ENCODE measurements around the gene ZNF512B.
"Not testable (repeated sequence)": the region's sequence is repeated elsewhere in the genome, so short reads cannot be mapped to it uniquely, and the experiment has no call there.

ZNF512B gene

DNA sequence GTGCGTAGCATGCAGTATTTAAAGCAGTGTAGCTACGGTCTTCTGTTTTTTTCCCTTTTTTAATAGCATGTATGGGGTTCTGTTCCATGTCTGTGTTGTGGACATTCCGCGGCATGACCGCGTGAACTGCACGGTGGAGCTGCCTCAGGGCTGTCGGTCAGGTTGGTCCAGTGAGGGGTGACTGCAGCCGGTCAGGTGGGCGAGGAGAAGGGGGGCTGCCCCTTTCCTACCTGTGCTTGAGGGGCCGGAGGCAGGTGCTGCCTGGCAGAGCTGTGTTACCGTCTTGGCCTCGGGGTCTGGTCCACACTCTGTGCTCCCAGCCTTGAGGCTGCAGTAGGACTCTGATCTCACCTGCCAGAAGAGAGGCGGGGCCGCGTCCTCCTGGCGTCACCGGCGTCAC lies 38.0 kb downstream of the ZNF512B start:
- H2AFZ ChIP-seq (ENCODE audit: low read length) = no peak overlapping the region
- no peaks in the 10 kb centered on the region for H4K20me1 ChIP-seq (ENCODE audit: insufficient read depth, low read length)
- H3F3A ChIP-seq (ENCODE audit: insufficient read depth, low read length) = no peaks in the 10 kb centered on the region
- H3K9ac ChIP-seq (ENCODE audit: low read length) = no peak overlapping the region
- no peak overlapping the region for H3K27ac ChIP-seq (ENCODE audit: low read depth, low read length, poor library complexity, severe bottlenecking)
- H3K36me3 ChIP-seq (ENCODE audit: insufficient read depth, low read length) = peaks cover 87% of the 10 kb centered on the region
- no peak overlapping the region for H3K4me3 ChIP-seq (ENCODE audit: low read depth, low read length, poor library complexity, severe bottlenecking)
- no peaks in the 10 kb centered on the region for H3K27me3 ChIP-seq (ENCODE audit: insufficient read depth, low read length)
- no peak overlapping the region for H3K4me2 ChIP-seq (ENCODE audit: low read length)
- no peaks in the 10 kb centered on the region for H3K79me2 ChIP-seq (ENCODE audit: insufficient read depth, low read length)
- no peaks in the 10 kb centered on the region for H3K9me2 ChIP-seq (ENCODE audit: low read depth, low read length)
- no peaks in the 10 kb centered on the region for H3K9me3 ChIP-seq (ENCODE audit: low read length)
- TF ChIP-seq EZH2 (IDR thresholded peaks at IDR 0.05; ENCODE audit: borderline replicate concordance, low read length) = no peak
- no peaks in the 10 kb centered on the region for H3K4me1 ChIP-seq (ENCODE audit: insufficient read depth, low read length, severe bottlenecking)

DNA sequence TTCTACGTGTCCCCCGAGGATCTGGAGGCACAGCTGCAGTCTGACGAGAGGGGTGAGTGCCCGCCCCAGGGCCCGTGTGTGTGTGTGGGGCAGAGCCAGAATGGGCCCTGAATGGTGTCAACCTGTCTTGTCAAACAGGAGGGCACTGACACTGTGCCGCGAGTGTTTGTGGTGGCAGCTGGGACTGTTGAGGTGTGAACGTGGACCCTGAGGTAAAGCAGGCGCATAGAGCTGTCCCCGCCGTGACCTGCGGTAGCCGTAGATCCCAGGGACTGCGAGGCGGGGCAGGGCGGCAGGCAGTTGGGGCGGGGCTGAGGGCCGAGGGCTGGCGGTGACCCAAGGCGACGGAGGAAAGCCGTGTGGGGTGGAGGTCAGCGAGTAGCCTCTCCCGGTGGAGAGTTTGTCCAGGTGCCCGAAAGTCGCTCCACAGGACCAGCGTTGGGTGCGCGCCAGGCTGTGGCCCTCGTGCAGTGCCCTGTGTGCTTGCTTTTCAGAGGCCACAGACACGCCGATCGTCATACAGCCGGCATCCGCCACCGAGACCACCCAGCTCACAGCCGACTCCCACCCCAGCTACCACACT lies 38.7 kb downstream of the ZNF512B start:
- H3K9me2 ChIP-seq (ENCODE audit: low read depth, low read length) = no peaks in the 10 kb centered on the region
- H2AFZ ChIP-seq (ENCODE audit: low read length) = no peak overlapping the region
- no peak overlapping the region for H3K9ac ChIP-seq (ENCODE audit: low read length)
- H3K27me3 ChIP-seq (ENCODE audit: insufficient read depth, low read length) = no peaks in the 10 kb centered on the region
- H3K79me2 ChIP-seq (ENCODE audit: insufficient read depth, low read length) = no peaks in the 10 kb centered on the region
- H3K36me3 ChIP-seq (ENCODE audit: insufficient read depth, low read length) = peaks cover 89% of the 10 kb centered on the region
- H3K4me2 ChIP-seq (ENCODE audit: low read length) = no peak overlapping the region
- H3K4me1 ChIP-seq (ENCODE audit: insufficient read depth, low read length, severe bottlenecking) = no peaks in the 10 kb centered on the region
- H3K9me3 ChIP-seq (ENCODE audit: low read length) = no peaks in the 10 kb centered on the region
- H3K27ac ChIP-seq (ENCODE audit: low read depth, low read length, poor library complexity, severe bottlenecking) = no peak overlapping the region
- no peaks in the 10 kb centered on the region for H4K20me1 ChIP-seq (ENCODE audit: insufficient read depth, low read length)
- no peak for TF ChIP-seq EZH2 (IDR thresholded peaks at IDR 0.05; ENCODE audit: borderline replicate concordance, low read length)
- TF ChIP-seq, protein P1, sequence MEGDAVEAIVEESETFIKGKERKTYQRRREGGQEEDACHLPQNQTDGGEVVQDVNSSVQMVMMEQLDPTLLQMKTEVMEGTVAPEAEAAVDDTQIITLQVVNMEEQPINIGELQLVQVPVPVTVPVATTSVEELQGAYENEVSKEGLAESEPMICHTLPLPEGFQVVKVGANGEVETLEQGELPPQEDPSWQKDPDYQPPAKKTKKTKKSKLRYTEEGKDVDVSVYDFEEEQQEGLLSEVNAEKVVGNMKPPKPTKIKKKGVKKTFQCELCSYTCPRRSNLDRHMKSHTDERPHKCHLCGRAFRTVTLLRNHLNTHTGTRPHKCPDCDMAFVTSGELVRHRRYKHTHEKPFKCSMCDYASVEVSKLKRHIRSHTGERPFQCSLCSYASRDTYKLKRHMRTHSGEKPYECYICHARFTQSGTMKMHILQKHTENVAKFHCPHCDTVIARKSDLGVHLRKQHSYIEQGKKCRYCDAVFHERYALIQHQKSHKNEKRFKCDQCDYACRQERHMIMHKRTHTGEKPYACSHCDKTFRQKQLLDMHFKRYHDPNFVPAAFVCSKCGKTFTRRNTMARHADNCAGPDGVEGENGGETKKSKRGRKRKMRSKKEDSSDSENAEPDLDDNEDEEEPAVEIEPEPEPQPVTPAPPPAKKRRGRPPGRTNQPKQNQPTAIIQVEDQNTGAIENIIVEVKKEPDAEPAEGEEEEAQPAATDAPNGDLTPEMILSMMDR (IDR thresholded peaks at IDR 0.05; ENCODE audit: low read length) = no peak
- H3K4me3 ChIP-seq (ENCODE audit: low read depth, low read length, poor library complexity, severe bottlenecking) = no peak overlapping the region
- no peaks in the 10 kb centered on the region for H3F3A ChIP-seq (ENCODE audit: insufficient read depth, low read length)

GRCh38 chr20:63929473-63929883 lies 40.3 kb downstream of the ZNF512B start:
- peaks cover 76% of the 10 kb centered on the region for H3K36me3 ChIP-seq (ENCODE audit: insufficient read depth, low read length)
- H3K9ac ChIP-seq (ENCODE audit: low read length); H4K20me1 ChIP-seq (ENCODE audit: insufficient read depth, low read length); H3F3A ChIP-seq (ENCODE audit: insufficient read depth, low read length); H3K4me1 ChIP-seq (ENCODE audit: insufficient read depth, low read length, severe bottlenecking); H2AFZ ChIP-seq (ENCODE audit: low read length); H3K9me3 ChIP-seq (ENCODE audit: low read length); H3K27me3 ChIP-seq (ENCODE audit: insufficient read depth, low read length); H3K27ac ChIP-seq (ENCODE audit: low read depth, low read length, poor library complexity, severe bottlenecking); H3K79me2 ChIP-seq (ENCODE audit: insufficient read depth, low read length); H3K4me2 ChIP-seq (ENCODE audit: low read length); H3K4me3 ChIP-seq (ENCODE audit: low read depth, low read length, poor library complexity, severe bottlenecking); H3K9me2 ChIP-seq (ENCODE audit: low read depth, low read length): not testable (repeated sequence)

DNA sequence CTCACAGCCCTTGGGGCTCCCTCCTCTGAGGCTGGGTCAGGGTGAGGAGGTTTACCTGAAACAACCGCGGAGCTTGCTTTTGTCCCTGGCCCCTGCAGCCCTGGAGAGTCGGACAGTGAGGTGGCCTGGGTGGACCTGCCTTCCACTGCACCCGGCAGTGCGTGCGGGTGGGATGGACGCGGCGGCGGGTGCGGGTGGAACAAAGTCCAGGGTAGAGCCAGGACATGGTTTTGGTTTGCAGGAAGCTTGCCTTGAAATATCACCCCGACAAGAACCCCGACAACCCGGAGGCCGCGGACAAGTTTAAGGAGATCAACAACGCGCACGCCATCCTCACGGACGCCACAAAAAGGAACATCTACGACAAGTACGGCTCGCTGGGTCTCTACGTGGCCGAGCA lies 40.7 kb downstream of the ZNF512B start:
- Histone ChIP-seq H3K27me3 (ENCODE audit: insufficient read depth, low read length) (no peaks in the 10 kb centered on the region), H3F3A (ENCODE audit: insufficient read depth, low read length) (no peaks in the 10 kb centered on the region), H3K27ac (ENCODE audit: low read depth, low read length, poor library complexity, severe bottlenecking) (no peak overlapping the region), H3K36me3 (ENCODE audit: insufficient read depth, low read length) (peaks cover 75% of the 10 kb centered on the region), H3K4me3 (ENCODE audit: low read depth, low read length, poor library complexity, severe bottlenecking) (no peak overlapping the region), H3K9me2 (ENCODE audit: low read depth, low read length) (no peaks in the 10 kb centered on the region), H3K9me3 (ENCODE audit: low read length) (no peaks in the 10 kb centered on the region), H4K20me1 (ENCODE audit: insufficient read depth, low read length) (no peaks in the 10 kb centered on the region), H3K4me2 (ENCODE audit: low read length) (no peak overlapping the region), H3K9ac (ENCODE audit: low read length) (no peak overlapping the region), H3K79me2 (ENCODE audit: insufficient read depth, low read length) (peaks cover 2% of the 10 kb centered on the region; the same call in 1 of the 2 replicates), H3K4me1 (ENCODE audit: insufficient read depth, low read length, severe bottlenecking) (no peaks in the 10 kb centered on the region), H2AFZ (ENCODE audit: low read length) (no peak overlapping the region)
- TF ChIP-seq EZH2 (IDR thresholded peaks at IDR 0.05; ENCODE audit: borderline replicate concordance, low read length) = no peak
- TF ChIP-seq, protein P1 (IDR thresholded peaks at IDR 0.05; ENCODE audit: low read length) = no peak

All from OCI-LY1 (cell line).